ENCODE results near the gene UNC13B.
"Not testable (repeated sequence)": the region's sequence is repeated elsewhere in the genome, so short reads cannot be mapped to it uniquely, and the experiment has no call there.

Gene UNC13B

GRCh38 chr9:35164711-35165110 lies 2.9 kb downstream of the UNC13B start:
- no peak for ATAC-seq

GRCh38 chr9:35167429-35167828 lies 5.6 kb downstream of the UNC13B start:
- ATAC-seq: not testable (repeated sequence)

GRCh38 chr9:35168963-35169362 lies 7.2 kb downstream of the UNC13B start:
- ATAC-seq: no peak

- ATAC-seq: no peak
Measured at GRCh38 chr9:35172878-35173277, 11.1 kb downstream of the UNC13B start.

- ATAC-seq: no peak
Measured at GRCh38 chr9:35177520-35177919, 15.7 kb downstream of the UNC13B start.

- ATAC-seq: no peak
Measured at GRCh38 chr9:35179347-35180280, 17.8 kb downstream of the UNC13B start.

- ATAC-seq: no peak
Measured at GRCh38 chr9:35180801-35181200, 19.0 kb downstream of the UNC13B start.

- ATAC-seq: not testable (repeated sequence)
Measured at GRCh38 chr9:35182401-35182800, 20.6 kb downstream of the UNC13B start.

- ATAC-seq: not testable (repeated sequence)
Measured at GRCh38 chr9:35182996-35183754, 21.4 kb downstream of the UNC13B start.

- not testable (repeated sequence) for ATAC-seq
Measured at GRCh38 chr9:35183755-35184480, 22.1 kb downstream of the UNC13B start.

- no peak for ATAC-seq
Measured at GRCh38 chr9:35186524-35186923, 24.7 kb downstream of the UNC13B start.

GRCh38 chr9:35190203-35190602 lies 28.4 kb downstream of the UNC13B start:
- no peak for ATAC-seq

GRCh38 chr9:35191105-35191504 lies 29.3 kb downstream of the UNC13B start:
- ATAC-seq: no peak

- no peak for ATAC-seq
Measured at GRCh38 chr9:35193762-35194161, 32.0 kb downstream of the UNC13B start.

- no peak for ATAC-seq
Measured at GRCh38 chr9:35195683-35196082, 33.9 kb downstream of the UNC13B start.

- ATAC-seq: no peak
Measured at GRCh38 chr9:35198191-35198590, 36.4 kb downstream of the UNC13B start.

- ATAC-seq: no peak
Measured at GRCh38 chr9:35203528-35203927, 41.7 kb downstream of the UNC13B start.

- ATAC-seq: no peak
Measured at GRCh38 chr9:35205340-35205739, 43.5 kb downstream of the UNC13B start.

- ATAC-seq: no peak
Measured at GRCh38 chr9:35211854-35212253, 50.0 kb downstream of the UNC13B start.

- no peak for ATAC-seq
Measured at GRCh38 chr9:35220659-35221338, 59.0 kb downstream of the UNC13B start.

- no peak for ATAC-seq
Measured at GRCh38 chr9:35225677-35226076, 63.9 kb downstream of the UNC13B start.

- no peak for ATAC-seq
Measured at GRCh38 chr9:35226651-35227050, 64.8 kb downstream of the UNC13B start.

- no peak for ATAC-seq
Measured at GRCh38 chr9:35227284-35227683, 65.5 kb downstream of the UNC13B start.
